Heart right ventricle (tissue), 16 donors: Measurements from ENCODE around the gene FGF5. TPM values are rescaled to one million over a fixed set of nuclear protein-coding genes. Genes with fewer than 3 reads are reported as not detected.

Experiments used
- ATAC-seq, 8 donors: fragments of 200-7000 bp; cut with Tn5 transposase; one replicate each; pipeline ENCODE4 v1.9.1; 2020; ENCODE audit warnings: mild to moderate bottlenecking in 8 of 8, moderate library complexity in 8 of 8, moderate number of reproducible peaks in 1 of 8
- DNase-seq, 2 donors: peaks; one replicate each; pipeline ENCODE4 v3.0.0-alpha.2; 2020
- H3K27ac ChIP-seq, 10 donors: fragments of 200-600 bp; sonication (generic) in 2 of 10; one replicate each; pipeline versions ENCODE4 v1.5.0 to v1.8.0; 2020 to 2022; ENCODE audit warnings: mild to moderate bottlenecking in 3 of 10
- H3K27me3 ChIP-seq, 7 donors: fragments of 200-600 bp; one replicate each; pipeline ENCODE4 v1.8.0; 2021 to 2022; ENCODE audit warnings: mild to moderate bottlenecking in 2 of 7
- H3K36me3 ChIP-seq, 9 donors: fragments of 200-600 bp; sonication (generic) in 1 of 9; one replicate each; pipeline versions ENCODE4 v1.5.0 to v1.8.0; 2020 to 2022; ENCODE audit warnings: mild to moderate bottlenecking in 2 of 9
- H3K4me1 ChIP-seq, 9 donors: fragments of 200-600 bp; sonication (generic) in 1 of 9; one replicate each; pipeline versions ENCODE4 v1.5.0 to v1.8.0; 2020 to 2022; ENCODE audit warnings: mild to moderate bottlenecking in 4 of 9
- H3K4me3 ChIP-seq, 10 donors: fragments of 200-600 bp; sonication (generic) in 2 of 10; one replicate each; pipeline versions ENCODE4 v1.5.0 to v1.8.0; 2020 to 2022; ENCODE audit warnings: mild to moderate bottlenecking in 7 of 10, moderate library complexity in 2 of 10
- H3K9me3 ChIP-seq, 11 donors: fragments of 200-600 bp in 10 of 11; sonication (generic) in 2 of 11; one replicate each; pipeline versions ENCODE4 v1.5.0 to v1.8.0; 2013 to 2022; ENCODE audit warnings: mild to moderate bottlenecking in 2 of 11, control low read depth in 1 of 11, moderate library complexity in 1 of 11
- whole genome bisulfite sequencing, 2 donors: extraction: QIAGEN DNeasy Blood & Tissue Kit; methylation state at CpG; one replicate each; pipeline ENCODE4 v1.1.7; 2013; ENCODE audit warnings: inconsistent platforms in 1 of 2; 5-methylcytosine and 5-hydroxymethylcytosine counted together
- intact Hi-C, 10 donors: fragments of 100-400 bp; cut with DNase I; formaldehyde crosslinking; loops; one replicate each; pipeline versions ENCODE4 v1.11.1 to v1.14.2; 2022
- polyA plus RNA-seq, 2 donors: library from polyadenylated mRNA; stranded (reverse); fragments of 200-250 nt; gene quantifications; one replicate each; pipeline ENCODE4 v1.2.3, GENCODE V29; 2013
- total RNA-seq, 10 donors: library from RNA; stranded (reverse); fragmentation: NEBNext Ultra II Directional in 3 of 10; extraction: Animal tissue kit (Norgen Biotek cat#: 25700) in 3 of 10; gene quantifications; one replicate each; pipeline versions ENCODE4 v1.2.1 to v1.2.4, GENCODE V29; 2021 to 2023
- TF ChIP-seq, protein P1 (sequence below), 9 donors: fragments of 200-600 bp; sonication (generic) in 2 of 9; IDR thresholded peaks; one replicate each; pipeline versions ENCODE4 v1.5.0 to v1.8.0; 2021 to 2022; ENCODE audit warnings: antibody characterized with exemption in 9 of 9, mild to moderate bottlenecking in 5 of 9, moderate library complexity in 1 of 9
- donor health status: Arrhythmogenic right ventricular cardiomyopathy.
- donor health status: ischemic (EF 13 %, LVEDD 7.1; RV severe dilation, severe dysfunction).
- donor health status: healthy with polysubstance abuse.
- donor health status: DM: no; HTN: yes; CAD: no.
- donor health status: DM: no; HTN: no; CAD: no.
- donor health status: ischemic (EF 25% LVEDD 6.9; RV normal size, moderate dysfunction).
- donor health status: ischemic (EF 25% LVEDD 5.7; RV mildly dilated, moderate dysfunction).
- donor health status: healthy.
- donor health status: DM: yes; HTN: yes; CAD: no.
- donor health status: Ischemic cardiomyopathy.
- donor health status: ischemic (EF 35%, LVEDD 5.7; RV mildly dilated, moderate dysfunction).
- donor health status: nonischemic (EF 11% LVEDD 7.7; RV severe dilation, severe dysfunction).
- donor health status: DM: yes; HTN: yes; CAD: no.
- donor health status: PGD.
- donor health status: ischemic (EF 29% LVEDD 5.4; RV normal size, mild dysfunction).
- donor health status: nonischemic (EF 23%, LVEDD 6.1; RV moderate dilation, normal function).

The FGF5 gene
- total and polyA plus RNA-seq, 12 donors = 0.05 to 1.0 (median 0.51) TPM; not detected in 3

DNA sequence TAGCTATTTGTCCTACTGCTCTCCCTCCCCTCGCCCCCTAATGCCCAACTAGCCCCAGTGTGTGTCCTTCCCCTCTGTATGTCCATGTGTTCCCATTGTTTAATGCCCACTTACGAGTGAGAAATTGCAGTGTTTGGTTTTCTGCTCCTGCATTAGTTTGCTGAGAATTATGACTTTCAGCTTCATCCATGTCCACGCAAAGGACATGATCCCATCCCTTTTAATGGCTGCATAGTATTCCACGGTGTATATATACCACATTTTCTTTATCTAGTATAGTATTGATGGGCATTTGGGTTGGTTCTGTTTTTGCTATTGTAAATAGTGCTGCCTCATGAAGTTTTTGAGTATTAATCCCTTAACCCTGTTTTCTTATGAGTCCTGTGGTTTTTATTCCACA, 35.4 kb downstream of the FGF5 start:
- no peak overlapping the region for H3K4me3 ChIP-seq
- intact Hi-C loops = no loop called here
- WGBS, 2 donors = 78 to 82% methylated on average over 4 of the region's 4 CpGs
- ATAC-seq (no peak), DNase-seq (no peak)
- TF ChIP-seq, protein P1, sequence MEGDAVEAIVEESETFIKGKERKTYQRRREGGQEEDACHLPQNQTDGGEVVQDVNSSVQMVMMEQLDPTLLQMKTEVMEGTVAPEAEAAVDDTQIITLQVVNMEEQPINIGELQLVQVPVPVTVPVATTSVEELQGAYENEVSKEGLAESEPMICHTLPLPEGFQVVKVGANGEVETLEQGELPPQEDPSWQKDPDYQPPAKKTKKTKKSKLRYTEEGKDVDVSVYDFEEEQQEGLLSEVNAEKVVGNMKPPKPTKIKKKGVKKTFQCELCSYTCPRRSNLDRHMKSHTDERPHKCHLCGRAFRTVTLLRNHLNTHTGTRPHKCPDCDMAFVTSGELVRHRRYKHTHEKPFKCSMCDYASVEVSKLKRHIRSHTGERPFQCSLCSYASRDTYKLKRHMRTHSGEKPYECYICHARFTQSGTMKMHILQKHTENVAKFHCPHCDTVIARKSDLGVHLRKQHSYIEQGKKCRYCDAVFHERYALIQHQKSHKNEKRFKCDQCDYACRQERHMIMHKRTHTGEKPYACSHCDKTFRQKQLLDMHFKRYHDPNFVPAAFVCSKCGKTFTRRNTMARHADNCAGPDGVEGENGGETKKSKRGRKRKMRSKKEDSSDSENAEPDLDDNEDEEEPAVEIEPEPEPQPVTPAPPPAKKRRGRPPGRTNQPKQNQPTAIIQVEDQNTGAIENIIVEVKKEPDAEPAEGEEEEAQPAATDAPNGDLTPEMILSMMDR (IDR thresholded peaks at IDR 0.05) = no peak
- no peaks in the 10 kb centered on the region for H3K4me1 ChIP-seq
- no peaks in the 10 kb centered on the region for H3K36me3 ChIP-seq
- H3K27me3 ChIP-seq = peaks cover 0 to 6% (median 0%) of the 10 kb centered on the region in 7 donors
- H3K9me3 ChIP-seq = no peaks in the 10 kb centered on the region
- no peak overlapping the region for H3K27ac ChIP-seq

DNA sequence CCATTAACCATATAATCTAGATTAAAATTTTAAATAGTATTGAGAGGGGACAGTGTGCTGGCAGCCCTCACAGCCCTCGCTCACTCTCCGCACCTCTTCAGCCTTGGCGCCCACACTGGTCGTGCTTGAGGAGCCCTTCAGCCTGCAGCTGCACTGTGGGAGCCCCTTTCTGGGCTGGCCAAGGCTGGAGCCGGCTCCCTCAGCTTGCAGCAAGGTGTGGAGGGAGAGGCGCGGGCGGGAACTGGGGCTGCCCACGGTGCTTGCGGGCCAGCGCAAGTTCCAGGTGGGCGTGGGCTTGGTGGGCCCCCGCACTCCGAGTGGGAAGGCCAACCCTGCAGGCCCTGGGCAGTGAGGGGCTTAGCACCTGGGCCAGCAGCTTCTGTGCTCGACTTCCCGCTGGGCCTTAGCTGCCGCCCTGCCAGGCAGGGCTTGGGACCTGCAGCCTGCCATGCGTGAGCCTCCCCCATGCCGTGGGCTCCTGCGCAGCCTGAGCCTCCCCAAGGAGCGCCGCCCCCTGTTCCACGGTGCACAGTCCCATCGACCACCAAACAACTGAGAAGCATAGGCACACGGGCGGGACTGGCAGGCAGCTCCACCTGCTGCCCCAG, 36.3 kb downstream of the FGF5 start:
- no peak for ATAC-seq
- no peak overlapping the region for H3K4me3 ChIP-seq
- no peak overlapping the region for H3K27ac ChIP-seq
- WGBS, 2 donors = 92 to 95% methylated on average over 23 to 26 of the region's 26 CpGs
- H3K36me3 ChIP-seq = no peaks in the 10 kb centered on the region
- intact Hi-C loops = no loop called here
- H3K27me3 ChIP-seq = peaks cover 0 to 7% (median 1%) of the 10 kb centered on the region in 7 donors
- no peaks in the 10 kb centered on the region for H3K4me1 ChIP-seq
- DNase-seq = no peak
- H3K9me3 ChIP-seq = no peaks in the 10 kb centered on the region
- TF ChIP-seq, protein P1 (IDR thresholded peaks at IDR 0.05) = no peak

DNA sequence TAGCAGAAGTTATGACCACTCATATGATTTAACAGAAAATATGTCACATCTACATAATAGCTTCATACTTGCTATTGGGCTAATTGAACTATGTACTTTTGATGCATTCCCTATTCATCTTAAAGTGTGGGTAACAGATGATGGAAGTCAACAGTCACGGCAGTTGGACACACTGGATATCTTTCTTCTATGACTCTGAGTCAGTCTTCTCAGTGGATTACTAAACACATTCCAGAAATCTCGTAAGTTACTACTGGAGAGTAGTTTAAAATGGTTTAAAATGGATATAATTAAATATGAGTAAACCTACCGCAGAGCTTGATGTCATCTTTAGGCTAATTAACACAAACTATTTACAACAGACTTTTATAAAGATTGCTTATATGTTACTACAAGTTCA, 39.0 kb downstream of the FGF5 start:
- ATAC-seq (no peak), DNase-seq (no peak)
- Histone ChIP-seq H3K27me3 (peaks cover 0 to 14% (median 5%) of the 10 kb centered on the region in 7 donors), H3K4me3 (no peak overlapping the region), H3K9me3 (no peaks in the 10 kb centered on the region), H3K27ac (no peak overlapping the region), H3K4me1 (no peaks in the 10 kb centered on the region), H3K36me3 (no peaks in the 10 kb centered on the region)
- intact Hi-C loops = no loop called here
- TF ChIP-seq, protein P1 (IDR thresholded peaks at IDR 0.05) = no peak
- whole genome bisulfite sequencing, 2 donors = 80 to 85% methylated on average over 3 of the region's 3 CpGs

DNA sequence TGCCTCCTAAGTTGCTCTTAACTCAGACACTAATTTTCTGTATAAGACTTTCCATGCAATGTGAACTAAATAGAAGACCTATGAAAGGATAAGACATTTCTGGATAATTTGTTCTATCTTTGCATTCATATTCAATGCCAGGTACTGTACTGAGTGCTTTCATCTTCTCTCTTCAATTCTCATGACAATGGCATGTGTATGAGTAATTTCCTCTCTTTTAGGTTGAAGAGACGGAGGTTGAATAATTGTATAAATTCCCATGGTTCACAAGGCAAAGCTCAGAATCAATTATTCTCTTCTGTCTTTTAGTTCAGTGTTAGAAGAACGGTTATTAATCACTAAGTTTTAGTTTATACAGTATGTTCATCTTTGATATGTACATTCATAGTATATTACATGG, 39.8 kb downstream of the FGF5 start:
- DNase-seq = no peak
- H3K27me3 ChIP-seq = peaks cover 0 to 14% (median 5%) of the 10 kb centered on the region in 7 donors
- H3K27ac ChIP-seq = no peak overlapping the region
- TF ChIP-seq, protein P1 (IDR thresholded peaks at IDR 0.05) = no peak
- no peaks in the 10 kb centered on the region for H3K9me3 ChIP-seq
- H3K4me3 ChIP-seq = no peak overlapping the region
- intact Hi-C loops = no loop called here
- H3K36me3 ChIP-seq = no peaks in the 10 kb centered on the region
- WGBS, 2 donors = 82 to 83% methylated on average over 2 of the region's 2 CpGs
- no peak for ATAC-seq
- no peaks in the 10 kb centered on the region for H3K4me1 ChIP-seq
